HG03558 (cell line): ENCODE data around the gene ERFL.
"Not testable (repeated sequence)": the region's sequence is repeated elsewhere in the genome, so short reads cannot be mapped to it uniquely, and the experiment has no call there.

Source experiments
- ATAC-seq: cut with Tn5 transposase; IDR thresholded peaks from one replicate; pipeline ENCODE4 v1.9.1; 2021; ENCODE audit warnings: moderate number of reproducible peaks; ENCODE audit not compliant: unreplicated experiment; ENCODE audit errors: extremely low read depth

ERFL gene

GRCh38 chr19:41915021-41915775 lies 13.1 kb downstream of the ERFL start:
- no peak for ATAC-seq

- not testable (repeated sequence) for ATAC-seq
Measured at GRCh38 chr19:41914424-41914834, 13.8 kb downstream of the ERFL start.

- ATAC-seq: no peak
Measured at GRCh38 chr19:41913538-41914423, 14.5 kb downstream of the ERFL start.

- ATAC-seq: no peak
Measured at GRCh38 chr19:41912899-41913537, 15.2 kb downstream of the ERFL start.

GRCh38 chr19:41911889-41912731 lies 16.1 kb downstream of the ERFL start:
- ATAC-seq: no peak

GRCh38 chr19:41910992-41911888 lies 17.0 kb downstream of the ERFL start:
- no peak for ATAC-seq

GRCh38 chr19:41910240-41910991 lies 17.8 kb downstream of the ERFL start:
- ATAC-seq: no peak

- no peak for ATAC-seq
Measured at GRCh38 chr19:41909706-41910105, 18.5 kb downstream of the ERFL start.

GRCh38 chr19:41908724-41909464 lies 19.4 kb downstream of the ERFL start:
- ATAC-seq: no peak

GRCh38 chr19:41907994-41908615 lies 20.1 kb downstream of the ERFL start:
- ATAC-seq: no peak

- no peak for ATAC-seq
Measured at GRCh38 chr19:41906916-41907680, 21.2 kb downstream of the ERFL start.

GRCh38 chr19:41906271-41906670 lies 22.0 kb downstream of the ERFL start:
- ATAC-seq: no peak

- ATAC-seq: no peak
Measured at GRCh38 chr19:41905273-41906002, 22.8 kb downstream of the ERFL start.

GRCh38 chr19:41904118-41904870 lies 24.0 kb downstream of the ERFL start:
- ATAC-seq: no peak
